Vagina (tissue), 2 donors: ENCODE measurements around the gene PADI2.

Experiments
- CTCF ChIP-seq, 3 experiments: fragments of 450-650 bp in 2 of 3; fragments of 200-600 bp in 1 of 3; sonication (generic) in 1 of 3; IDR thresholded peaks; one replicate each; pipeline ENCODE4 v1.5.1; 2017 to 2019; ENCODE audit warnings: antibody characterized with exemption in 3 of 3, mild to moderate bottlenecking in 2 of 3, moderate library complexity in 2 of 3
- POLR2A ChIP-seq, 2 donors: fragments of 450-650 bp; IDR thresholded peaks; one replicate each; pipeline ENCODE4 v1.6.1; 2017; ENCODE audit warnings: antibody characterized with exemption in 2 of 2, mild to moderate bottlenecking in 2 of 2, moderate library complexity in 2 of 2

- TF ChIP-seq CTCF (IDR thresholded peaks at IDR 0.05) (no peak), POLR2A (IDR thresholded peaks at IDR 0.05) (no peak)
Observed at GRCh38 chr1:17163371-17163770, 44.1 kb upstream of the PADI2 start.
